T47D (cell line): ENCODE results near the gene PLCXD3.
A peak's percentile ranks its signal among the peaks of the same experiment; 100 is the strongest.

ENCODE experiments used
- DNase-seq, 2 experiments: peaks; one replicate each; pipeline versions ENCODE4 v3.0.0 to v3.0.0-alpha.2; 2011 to 2012; ENCODE audit warnings: low read depth in 1 of 2, low spot score in 1 of 2
- JUND ChIP-seq: IDR thresholded peaks from 2 replicates; pipeline ENCODE4 v1.6.1; 2012; ENCODE audit warnings: low read depth
- in situ Hi-C: cut with HindIII; loops from 2 replicates; pipeline ENCODE4 v1.10.0; 2016; ENCODE audit warnings: low sequenced_read_pairs, low pct_unique_long_range_greater_than_20kb

The PLCXD3 gene, protein sequence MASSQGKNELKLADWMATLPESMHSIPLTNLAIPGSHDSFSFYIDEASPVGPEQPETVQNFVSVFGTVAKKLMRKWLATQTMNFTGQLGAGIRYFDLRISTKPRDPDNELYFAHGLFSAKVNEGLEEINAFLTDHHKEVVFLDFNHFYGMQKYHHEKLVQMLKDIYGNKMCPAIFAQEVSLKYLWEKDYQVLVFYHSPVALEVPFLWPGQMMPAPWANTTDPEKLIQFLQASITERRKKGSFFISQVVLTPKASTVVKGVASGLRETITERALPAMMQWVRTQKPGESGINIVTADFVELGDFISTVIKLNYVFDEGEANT

GRCh38 chr5:41510176-41510831, at the start of gene PLCXD3:
Gene PLCXD3 (minus strand): TSS chr5:41510601. CDS start chr5:41510526, 75 bp downstream.
- DNase-seq = peak; percentile 32 to 33
- in situ Hi-C loops = no loop called here
- no peak for TF ChIP-seq JUND

DNA sequence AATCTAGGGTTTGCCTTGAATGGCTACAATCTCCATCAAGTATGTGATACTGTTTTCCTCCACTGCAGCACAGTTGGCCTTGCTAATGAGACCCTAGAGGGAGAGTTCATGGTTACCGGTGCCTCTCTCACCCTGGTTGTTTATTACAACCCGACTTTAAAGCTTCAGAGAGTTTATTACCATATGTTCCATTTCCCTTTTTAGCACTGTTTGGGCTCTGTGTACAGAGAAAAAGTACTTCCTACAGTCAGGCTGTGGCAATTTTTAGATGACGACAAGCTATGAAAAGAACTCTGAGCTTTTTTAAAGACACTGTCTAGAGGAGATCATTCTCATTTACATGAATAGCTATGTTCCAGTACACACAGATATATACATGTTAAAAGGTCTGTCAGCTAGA, 48.8 kb upstream of the PLCXD3 start:
- no peak for TF ChIP-seq JUND
- in situ Hi-C loops = no loop called here
- no peak for DNase-seq

DNA sequence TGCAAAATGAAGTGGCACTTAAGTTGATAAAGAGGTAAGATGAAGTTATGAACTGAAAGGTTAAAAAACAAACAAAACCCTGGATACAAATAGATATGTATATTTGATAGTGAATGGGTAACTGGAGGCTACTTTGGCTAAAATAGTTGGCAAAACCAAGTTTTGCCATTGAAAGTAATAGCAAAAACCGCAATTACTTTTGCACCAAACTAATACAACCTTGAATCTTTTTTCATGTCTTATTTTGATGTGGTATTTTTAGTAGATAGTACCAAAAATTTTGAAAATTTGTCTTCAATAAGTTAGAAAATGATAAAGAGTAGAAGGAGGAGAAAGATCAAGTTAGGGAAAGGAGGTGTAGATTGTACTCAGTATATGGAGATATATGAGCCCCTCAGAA, 47.9 kb upstream of the PLCXD3 start:
- DNase-seq = no peak
- in situ Hi-C loops = no loop called here
- TF ChIP-seq JUND = no peak

- in situ Hi-C loops = no loop called here
- no peak for TF ChIP-seq JUND
- no peak for DNase-seq
These were observed 37.6 kb upstream of the PLCXD3 start for GRCh38 chr5:41547991-41548390.

DNA sequence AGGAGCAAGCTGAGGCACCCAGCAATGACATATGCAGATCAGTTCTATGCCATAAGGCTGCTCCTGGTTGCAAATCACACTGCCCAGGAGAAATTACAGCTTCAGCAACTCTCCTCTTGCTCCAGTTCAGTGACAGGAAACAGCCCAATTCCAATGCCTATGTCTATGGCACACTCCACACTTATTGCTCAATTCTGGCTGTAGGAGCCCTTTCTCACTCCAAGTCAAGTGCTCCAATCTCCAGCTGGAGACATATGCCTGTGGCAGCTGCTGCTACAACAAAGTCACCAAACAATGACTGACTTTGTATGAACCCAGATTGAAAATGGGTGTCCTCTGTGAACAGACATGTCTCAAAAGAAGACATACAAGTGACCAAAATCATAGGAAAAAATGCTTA, 31.8 kb upstream of the PLCXD3 start:
- no peak for TF ChIP-seq JUND
- DNase-seq = no peak
- in situ Hi-C loops = no loop called here

- in situ Hi-C loops = no loop called here
- DNase-seq = no peak
- TF ChIP-seq JUND = no peak
These were observed 29.1 kb upstream of the PLCXD3 start for GRCh38 chr5:41539454-41539853.

GRCh38 chr5:41537581-41537980, 27.2 kb upstream of the PLCXD3 start:
- in situ Hi-C loops = no loop called here
- TF ChIP-seq JUND = no peak

GRCh38 chr5:41532485-41532884, 22.1 kb upstream of the PLCXD3 start:
- no peak for TF ChIP-seq JUND
- in situ Hi-C loops = no loop called here
- no peak for DNase-seq

More at GRCh38 chr5:41537581-41537980, 27.2 kb upstream of the PLCXD3 start:
- DNase-seq = no peak

DNA sequence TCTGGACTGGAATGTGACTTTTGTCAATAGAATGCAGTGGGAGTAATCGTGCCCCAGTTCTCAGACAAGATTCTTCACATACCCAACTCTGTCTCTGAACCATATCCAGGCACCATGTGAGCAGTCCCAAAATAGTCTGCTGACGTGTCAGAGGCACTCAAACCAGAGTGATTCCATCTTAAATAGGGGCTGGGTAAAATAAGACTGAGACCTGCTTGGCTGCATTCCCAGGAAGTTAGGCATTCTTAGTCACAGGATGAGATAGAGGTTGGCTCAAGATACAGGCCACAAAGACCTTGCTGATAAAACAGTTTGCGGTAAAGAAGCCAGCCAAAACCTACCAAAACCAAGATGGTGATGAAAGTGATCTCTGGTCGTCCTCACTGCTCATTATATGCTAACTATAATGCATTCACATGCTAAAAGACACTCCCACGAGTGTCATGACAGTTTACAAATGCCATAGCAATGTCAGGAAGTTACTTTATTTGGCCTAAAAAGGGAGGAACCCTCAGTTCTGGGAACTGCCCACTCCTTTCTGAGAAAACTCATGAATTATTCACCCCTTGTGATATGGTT, 16.9 kb upstream of the PLCXD3 start:
- in situ Hi-C loops = no loop called here
- TF ChIP-seq JUND = no peak
- DNase-seq = no peak

- in situ Hi-C loops = no loop called here
- TF ChIP-seq JUND = no peak
- DNase-seq = no peak
These were observed 16.3 kb upstream of the PLCXD3 start for GRCh38 chr5:41526699-41527098.

GRCh38 chr5:41524174-41524573, 13.8 kb upstream of the PLCXD3 start:
- TF ChIP-seq JUND = no peak
- in situ Hi-C loops = no loop called here
- DNase-seq = no peak

GRCh38 chr5:41522193-41522786, 11.9 kb upstream of the PLCXD3 start:
- in situ Hi-C loops = no loop called here
- TF ChIP-seq JUND = no peak
- DNase-seq = no peak

DNA sequence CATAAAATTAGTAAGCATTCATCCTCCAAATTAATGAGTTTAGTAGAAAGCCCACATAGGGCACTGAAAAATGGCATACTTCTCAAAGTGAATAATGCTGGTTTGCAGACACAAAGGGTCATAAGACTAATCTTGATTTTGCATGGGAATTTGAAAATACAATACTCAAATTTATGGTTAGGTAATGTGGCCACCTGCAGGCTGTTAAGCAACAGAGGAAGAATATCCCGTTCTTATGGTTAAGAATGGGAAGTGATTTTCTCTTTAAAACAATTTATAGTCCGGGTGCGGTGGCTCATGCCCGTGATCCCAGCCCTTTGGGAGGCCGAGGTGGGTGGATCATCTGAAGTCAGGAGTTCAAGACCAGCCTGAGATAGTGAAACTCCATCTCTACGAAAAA, 9.4 kb upstream of the PLCXD3 start:
- in situ Hi-C loops = no loop called here
- peak in 1 of 2 experiments; percentile 19 for DNase-seq
- TF ChIP-seq JUND = no peak
